Ectodermal cell (in vitro differentiated cells): Measurements from ENCODE around the gene USP14.

Source experiments
- H3K27ac ChIP-seq: 2 replicates; pipeline ENCODE4 v1.7.0; 2013; ENCODE audit warnings: mild to moderate bottlenecking, low read depth, low read length; ENCODE audit not compliant: insufficient read depth, poor library complexity, severe bottlenecking
- H3K27me3 ChIP-seq: 2 replicates; pipeline ENCODE4 v1.7.0; 2013; ENCODE audit warnings: mild to moderate bottlenecking, low read length; ENCODE audit not compliant: insufficient read depth, control insufficient read depth, poor library complexity, severe bottlenecking
- H3K36me3 ChIP-seq: one replicate; pipeline ENCODE4 v1.7.0; 2013; ENCODE audit warnings: low read length; ENCODE audit not compliant: control insufficient read depth, insufficient read depth
- H3K4me1 ChIP-seq: one replicate; pipeline ENCODE4 v1.7.0; 2013; ENCODE audit warnings: low read length; ENCODE audit not compliant: control insufficient read depth, insufficient read depth
- H3K4me3 ChIP-seq: 2 replicates; pipeline ENCODE4 v1.7.0; 2013; ENCODE audit warnings: low read depth, low read length, control low read depth; ENCODE audit not compliant: insufficient read depth
- H3K9me3 ChIP-seq: 2 replicates; pipeline ENCODE4 v1.7.0; 2013; ENCODE audit warnings: mild to moderate bottlenecking, low read length, moderate library complexity; ENCODE audit not compliant: control insufficient read depth
- WGBS, 2 experiments: methylation state at CpG; one replicate each; pipeline ENCODE4 v1.1.7; 2013; ENCODE audit warnings: missing lambda C conversion rate in 2 of 2; 5-methylcytosine and 5-hydroxymethylcytosine counted together

Gene USP14

DNA sequence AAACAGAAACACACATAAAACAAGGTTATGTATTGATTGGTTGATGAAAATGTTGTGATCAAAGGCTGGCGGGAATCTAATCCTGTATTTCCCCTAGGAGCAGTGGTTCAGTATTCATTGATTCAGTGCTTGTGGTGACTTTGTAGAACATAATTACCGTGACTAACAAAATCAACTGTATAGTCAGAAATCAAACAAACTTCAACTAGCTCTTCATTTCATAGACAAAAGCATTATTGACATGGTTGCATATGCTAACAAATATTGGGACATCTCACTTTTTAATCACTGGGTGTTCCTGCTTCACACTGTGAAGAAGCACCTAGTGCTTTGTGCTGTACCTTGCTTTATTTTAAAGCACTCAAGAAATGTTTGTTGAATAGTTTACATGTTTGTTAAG, 41.4 kb downstream of the USP14 start:
- H3K27me3 ChIP-seq: no peaks in the 10 kb centered on the region
- H3K9me3 ChIP-seq: no peaks in the 10 kb centered on the region
- H3K4me3 ChIP-seq: no peak overlapping the region
- peaks cover 18% of the 10 kb centered on the region for H3K36me3 ChIP-seq
- H3K4me1 ChIP-seq: no peaks in the 10 kb centered on the region
- WGBS, 2 experiments: 94 to 100% methylated on average over 1 to 2 of the region's 2 CpGs
- H3K27ac ChIP-seq: no peak overlapping the region

DNA sequence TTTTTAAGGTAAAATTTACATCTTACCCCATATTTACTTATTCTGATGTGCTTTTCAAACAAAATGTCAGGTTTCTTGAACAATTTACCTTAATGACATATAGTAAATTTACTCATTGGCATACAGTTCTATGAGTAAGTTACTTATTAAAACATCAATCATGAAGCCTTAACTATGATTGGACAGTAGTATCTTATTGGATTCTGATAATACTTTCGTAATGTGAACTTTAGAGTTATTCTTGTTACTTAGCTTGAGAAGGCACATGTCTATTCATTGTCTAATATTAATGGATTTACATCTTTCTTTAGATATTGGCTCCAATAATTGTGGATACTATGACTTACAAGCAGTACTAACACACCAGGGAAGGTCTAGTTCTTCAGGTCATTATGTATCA, 51.7 kb downstream of the USP14 start:
- no peak overlapping the region for H3K27ac ChIP-seq
- no peak overlapping the region for H3K4me3 ChIP-seq
- no peaks in the 10 kb centered on the region for H3K4me1 ChIP-seq
- no peaks in the 10 kb centered on the region for H3K9me3 ChIP-seq
- WGBS, 2 experiments: 100% methylated on average over 1 of the region's 1 CpG; no CpG with 5 or more reads in 1 of the 2 experiments
- H3K27me3 ChIP-seq: no peaks in the 10 kb centered on the region
- H3K36me3 ChIP-seq: peaks cover 33% of the 10 kb centered on the region

DNA sequence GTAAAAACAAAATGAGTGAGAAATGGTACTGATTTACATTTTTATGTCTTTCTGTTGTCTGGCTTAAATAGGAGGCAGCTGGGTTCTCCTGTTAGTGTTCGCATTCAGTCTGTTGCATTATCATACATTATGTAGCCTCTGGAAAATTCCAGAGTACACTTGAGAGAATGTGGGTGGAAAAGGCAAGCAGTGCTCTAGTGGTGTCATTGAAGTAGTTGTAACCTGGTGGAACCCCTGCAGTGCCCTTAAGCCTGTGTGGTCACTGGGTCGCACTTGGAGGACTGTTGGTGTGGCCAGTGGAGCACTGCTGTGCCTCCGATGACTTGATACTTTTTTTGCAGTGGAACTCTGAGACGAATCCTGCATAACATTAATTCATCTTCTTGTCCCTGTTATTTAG, 52.4 kb downstream of the USP14 start:
- Histone ChIP-seq H3K9me3 (no peaks in the 10 kb centered on the region), H3K27me3 (no peaks in the 10 kb centered on the region), H3K36me3 (peaks cover 33% of the 10 kb centered on the region), H3K4me1 (no peaks in the 10 kb centered on the region), H3K27ac (no peak overlapping the region), H3K4me3 (no peak overlapping the region)
- 93 to 94% methylated on average over 4 of the region's 4 CpGs for WGBS, 2 experiments

DNA sequence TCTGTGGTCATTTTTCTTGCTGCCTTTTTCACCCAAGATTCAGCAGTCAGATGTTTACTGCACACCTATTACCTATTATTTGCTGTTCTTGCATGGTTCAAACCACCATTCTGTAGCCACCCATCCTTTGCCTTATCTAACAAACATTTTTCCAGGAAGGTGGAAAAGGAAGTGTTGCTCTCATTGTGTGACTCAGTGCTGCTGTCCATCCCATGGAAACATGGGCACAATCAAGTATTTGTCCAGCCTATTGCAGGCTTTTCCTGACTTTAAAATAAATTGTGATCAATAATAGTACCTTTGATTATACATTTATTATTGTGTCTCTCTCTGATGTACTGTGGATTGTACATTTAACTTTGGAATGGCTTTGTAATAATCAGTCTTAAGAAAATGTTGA, 53.2 kb downstream of the USP14 start:
- H3K9me3 ChIP-seq: no peaks in the 10 kb centered on the region
- peaks cover 41% of the 10 kb centered on the region for H3K36me3 ChIP-seq
- no peak overlapping the region for H3K27ac ChIP-seq
- H3K4me3 ChIP-seq: no peak overlapping the region
- no peaks in the 10 kb centered on the region for H3K4me1 ChIP-seq
- no peaks in the 10 kb centered on the region for H3K27me3 ChIP-seq

DNA sequence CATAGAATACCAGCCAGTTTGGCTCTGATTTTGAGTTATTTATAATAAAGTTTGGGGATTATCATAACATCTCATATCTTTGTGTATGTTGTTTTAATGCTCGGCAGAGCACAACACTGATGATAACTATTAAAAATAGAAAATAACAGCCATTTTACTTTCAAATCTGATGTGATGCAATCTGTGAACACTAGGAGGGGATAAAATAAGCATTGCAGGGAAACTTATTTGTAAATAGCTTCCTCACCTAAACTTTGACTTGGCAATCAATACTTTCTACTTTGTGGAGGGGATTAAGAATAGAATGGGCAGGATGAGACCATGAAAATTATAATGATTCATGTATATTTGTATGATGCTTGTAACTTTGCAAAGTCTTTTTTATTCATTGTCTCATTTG, 54.4 kb downstream of the USP14 start:
- H3K27me3 ChIP-seq: no peaks in the 10 kb centered on the region
- H3K4me3 ChIP-seq: no peak overlapping the region
- no peaks in the 10 kb centered on the region for H3K4me1 ChIP-seq
- no CpG with 5 or more reads among the region's 1 CpG for WGBS, 2 experiments
- H3K27ac ChIP-seq: no peak overlapping the region
- H3K9me3 ChIP-seq: no peaks in the 10 kb centered on the region
- peaks cover 48% of the 10 kb centered on the region for H3K36me3 ChIP-seq

DNA sequence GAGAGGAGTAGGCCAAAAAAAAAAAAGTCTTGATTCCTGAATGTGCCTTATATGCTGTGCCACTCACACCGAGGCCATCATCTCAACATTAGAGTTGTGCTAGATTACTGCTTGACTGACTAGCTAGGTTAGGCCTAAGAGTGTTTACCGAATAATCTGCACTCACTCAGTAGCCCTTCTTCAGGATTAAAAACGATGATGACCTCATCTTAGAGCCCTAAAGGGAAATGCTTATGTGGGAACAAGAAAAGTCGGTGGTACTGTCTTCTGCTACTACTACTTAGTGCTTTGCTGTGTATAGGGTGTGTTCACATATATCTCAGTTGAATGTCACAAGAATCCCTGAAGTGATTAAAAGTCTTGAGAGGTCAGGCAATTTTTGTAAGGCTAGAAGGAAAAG, 55.1 kb downstream of the USP14 start:
- WGBS, 2 experiments: 96 to 100% methylated on average over 4 of the region's 4 CpGs
- H3K4me1 ChIP-seq: no peaks in the 10 kb centered on the region
- H3K27ac ChIP-seq: no peak overlapping the region
- H3K9me3 ChIP-seq: no peaks in the 10 kb centered on the region
- H3K36me3 ChIP-seq: peaks cover 52% of the 10 kb centered on the region
- H3K27me3 ChIP-seq: no peaks in the 10 kb centered on the region
- H3K4me3 ChIP-seq: no peak overlapping the region

DNA sequence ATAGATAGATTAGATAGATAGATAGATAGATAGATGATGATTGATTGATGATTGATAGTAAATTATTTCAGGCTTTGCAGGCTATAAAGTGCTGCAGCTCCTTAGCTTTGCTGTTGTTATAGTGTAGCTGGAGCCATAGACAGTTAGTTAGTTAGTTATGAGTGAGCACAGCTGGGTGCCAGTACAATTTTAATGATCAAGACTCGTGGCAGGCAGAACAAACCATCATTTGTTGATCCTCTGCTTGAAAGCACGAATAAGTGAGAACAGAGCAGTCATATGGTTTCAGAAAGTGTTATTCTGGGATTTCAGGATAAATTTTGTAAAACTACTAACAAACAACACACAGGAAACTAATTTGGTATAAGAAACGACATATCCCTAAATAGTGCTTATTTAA, 55.6 kb downstream of the USP14 start:
- WGBS, 2 experiments: 93 to 100% methylated on average over 2 to 3 of the region's 3 CpGs
- H3K9me3 ChIP-seq: no peaks in the 10 kb centered on the region
- H3K4me3 ChIP-seq: no peak overlapping the region
- H3K4me1 ChIP-seq: no peaks in the 10 kb centered on the region
- no peak overlapping the region for H3K27ac ChIP-seq
- no peaks in the 10 kb centered on the region for H3K27me3 ChIP-seq
- peaks cover 56% of the 10 kb centered on the region for H3K36me3 ChIP-seq

DNA sequence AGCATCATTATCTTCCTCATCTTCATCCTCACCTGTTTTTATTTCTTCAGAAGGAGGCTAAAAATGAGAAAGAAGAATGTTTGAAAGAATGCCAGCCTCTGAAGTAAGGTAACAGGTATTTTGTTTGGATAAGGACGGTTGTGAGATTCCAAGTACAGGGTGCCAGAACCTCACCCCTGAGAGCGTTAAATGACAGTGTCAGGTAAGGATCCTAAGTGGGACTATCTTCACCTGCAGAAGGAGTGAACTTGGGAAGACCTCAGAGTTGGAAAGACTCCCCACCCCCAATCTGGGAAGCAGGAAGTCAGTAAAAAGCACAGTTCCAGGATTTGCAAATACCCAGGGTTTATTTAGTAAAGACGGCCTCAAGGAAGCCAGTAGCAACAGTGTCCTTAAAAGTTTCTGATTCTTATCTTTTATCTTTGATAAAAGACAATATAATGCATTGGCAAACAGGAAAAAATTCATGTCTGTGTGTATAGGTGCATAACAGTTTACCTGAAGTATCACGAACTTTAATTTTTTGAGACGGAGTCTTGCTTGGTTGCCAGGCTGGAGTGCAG, 57.2 kb downstream of the USP14 start:
- H3K27me3 ChIP-seq: no peaks in the 10 kb centered on the region
- WGBS, 2 experiments: 95 to 96% methylated on average over 5 of the region's 5 CpGs
- no peak overlapping the region for H3K27ac ChIP-seq
- H3K9me3 ChIP-seq: no peaks in the 10 kb centered on the region
- H3K4me1 ChIP-seq: no peaks in the 10 kb centered on the region
- H3K36me3 ChIP-seq: peaks cover 64% of the 10 kb centered on the region
- H3K4me3 ChIP-seq: no peak overlapping the region

DNA sequence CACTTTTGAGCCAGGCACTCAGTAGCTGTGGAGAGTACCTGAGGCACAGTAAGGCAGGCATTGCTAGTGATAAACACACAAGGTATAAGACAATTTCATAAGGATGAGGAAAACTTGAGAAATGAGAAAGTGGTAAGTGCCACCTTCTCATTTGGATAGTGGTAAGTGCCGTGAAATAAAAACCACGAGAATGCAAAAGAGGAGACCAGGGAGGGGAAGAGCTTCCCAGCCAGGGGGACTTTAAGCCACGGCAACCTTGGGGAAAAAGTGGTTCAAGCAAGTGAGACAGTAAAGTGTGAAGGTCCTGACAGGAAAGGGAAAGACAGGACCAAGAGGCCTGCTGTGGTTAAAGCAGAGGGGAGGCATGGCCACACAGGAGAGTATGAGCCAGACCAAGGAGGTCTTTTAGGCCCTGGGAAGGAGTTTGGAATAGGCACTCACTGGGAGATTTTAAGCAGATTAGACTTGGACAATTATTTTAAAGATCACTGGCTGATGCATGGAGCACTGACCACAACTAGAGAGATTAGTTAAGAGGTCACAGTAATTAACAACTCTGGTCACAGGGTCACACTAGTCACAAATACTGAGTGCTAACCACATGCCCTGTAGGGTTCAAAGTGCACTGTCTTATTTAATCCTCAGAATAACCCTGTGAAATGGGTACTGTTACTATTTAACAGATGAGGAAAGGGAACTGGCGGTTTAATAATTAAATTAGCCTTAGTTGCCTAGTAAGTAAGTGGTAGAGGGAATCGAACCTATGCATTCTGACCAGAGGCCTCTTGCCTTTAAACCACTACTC, 59.4 kb downstream of the USP14 start:
- peaks cover 52% of the 10 kb centered on the region for H3K36me3 ChIP-seq
- no peak overlapping the region for H3K4me3 ChIP-seq
- H3K9me3 ChIP-seq: no peaks in the 10 kb centered on the region
- H3K27me3 ChIP-seq: no peaks in the 10 kb centered on the region
- no peaks in the 10 kb centered on the region for H3K4me1 ChIP-seq
- WGBS, 2 experiments: 94 to 95% methylated on average over 4 of the region's 5 CpGs
- no peak overlapping the region for H3K27ac ChIP-seq

DNA sequence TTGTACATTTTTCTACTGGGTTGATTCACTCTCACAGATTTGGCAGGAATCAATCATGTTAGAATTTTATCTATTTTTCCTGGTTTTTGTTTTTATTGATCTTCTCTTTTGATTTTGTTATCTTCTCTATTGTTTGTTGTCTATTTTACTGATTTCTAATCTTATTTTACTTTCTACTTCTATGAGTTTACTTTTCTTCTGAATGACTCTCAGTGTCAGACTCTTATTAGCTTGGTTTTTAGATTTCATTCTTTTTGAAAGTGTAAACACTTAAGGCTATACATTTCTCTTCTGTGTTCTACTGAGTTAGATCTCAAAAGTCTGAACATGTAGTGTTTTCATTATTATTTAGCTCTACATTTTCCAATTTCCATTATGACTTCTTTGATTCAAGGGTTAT, 62.4 kb downstream of the USP14 start:
- Histone ChIP-seq H3K4me3 (no peak overlapping the region), H3K36me3 (peaks cover 48% of the 10 kb centered on the region), H3K27ac (no peak overlapping the region), H3K9me3 (no peaks in the 10 kb centered on the region), H3K4me1 (no peaks in the 10 kb centered on the region), H3K27me3 (no peaks in the 10 kb centered on the region)
